NCI-H510A (cell line): ENCODE measurements around the gene NRXN2.
"Not testable (repeated sequence)": the region's sequence is repeated elsewhere in the genome, so short reads cannot be mapped to it uniquely, and the experiment has no call there.

ENCODE experiments used
- DNase-seq: peaks from one replicate; lab custom pipeline; 2025; lab: John Stamatoyannopoulos, UW

Gene NRXN2

GRCh38 chr11:64563966-64564365 lies 159.0 kb downstream of the NRXN2 start:
- DNase-seq: no peak

GRCh38 chr11:64562723-64563351 lies 160.2 kb downstream of the NRXN2 start:
- DNase-seq: no peak

GRCh38 chr11:64561984-64562722 lies 160.8 kb downstream of the NRXN2 start:
- no peak for DNase-seq

GRCh38 chr11:64561429-64561828 lies 161.6 kb downstream of the NRXN2 start:
- not testable (repeated sequence) for DNase-seq

- DNase-seq: no peak
These were observed 162.1 kb downstream of the NRXN2 start for GRCh38 chr11:64560941-64561340.

- no peak for DNase-seq
These were observed 162.7 kb downstream of the NRXN2 start for GRCh38 chr11:64560139-64560771.

GRCh38 chr11:64559351-64560138 lies 163.5 kb downstream of the NRXN2 start:
- no peak for DNase-seq

GRCh38 chr11:64558869-64559268 lies 164.1 kb downstream of the NRXN2 start:
- DNase-seq: no peak

GRCh38 chr11:64558065-64558745 lies 164.8 kb downstream of the NRXN2 start:
- no peak for DNase-seq

- no peak for DNase-seq
These were observed 166.2 kb downstream of the NRXN2 start for GRCh38 chr11:64556721-64557250.
